GM19372 (cell line): Measurements from ENCODE around the gene PCYT1A.

Experiments used
- ATAC-seq: cut with Tn5 transposase; IDR thresholded peaks from one replicate; pipeline ENCODE4 v1.9.1; 2021; ENCODE audit warnings: mild to moderate bottlenecking, low read depth, moderate library complexity; ENCODE audit not compliant: unreplicated experiment

PCYT1A gene

DNA sequence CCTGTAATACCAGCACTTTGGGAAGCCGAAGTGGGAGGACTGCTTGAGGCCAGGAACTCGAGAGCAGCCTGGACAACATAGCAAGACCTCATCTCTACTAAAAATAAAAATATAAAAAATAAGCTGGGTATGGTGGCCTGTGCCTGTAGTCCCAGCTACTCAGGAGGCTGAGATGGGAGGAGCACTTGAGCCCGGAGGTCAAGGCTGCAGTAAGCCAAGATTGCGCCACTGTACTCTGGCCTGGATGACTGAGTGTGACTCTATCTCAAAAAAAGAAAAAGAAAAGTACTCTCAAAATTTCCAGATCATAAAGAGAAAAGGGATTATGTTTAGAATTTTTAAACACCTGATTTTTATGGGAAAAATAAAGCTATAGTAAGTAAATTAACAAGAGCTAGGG lies 47.1 kb downstream of the PCYT1A start:
- no peak for ATAC-seq

DNA sequence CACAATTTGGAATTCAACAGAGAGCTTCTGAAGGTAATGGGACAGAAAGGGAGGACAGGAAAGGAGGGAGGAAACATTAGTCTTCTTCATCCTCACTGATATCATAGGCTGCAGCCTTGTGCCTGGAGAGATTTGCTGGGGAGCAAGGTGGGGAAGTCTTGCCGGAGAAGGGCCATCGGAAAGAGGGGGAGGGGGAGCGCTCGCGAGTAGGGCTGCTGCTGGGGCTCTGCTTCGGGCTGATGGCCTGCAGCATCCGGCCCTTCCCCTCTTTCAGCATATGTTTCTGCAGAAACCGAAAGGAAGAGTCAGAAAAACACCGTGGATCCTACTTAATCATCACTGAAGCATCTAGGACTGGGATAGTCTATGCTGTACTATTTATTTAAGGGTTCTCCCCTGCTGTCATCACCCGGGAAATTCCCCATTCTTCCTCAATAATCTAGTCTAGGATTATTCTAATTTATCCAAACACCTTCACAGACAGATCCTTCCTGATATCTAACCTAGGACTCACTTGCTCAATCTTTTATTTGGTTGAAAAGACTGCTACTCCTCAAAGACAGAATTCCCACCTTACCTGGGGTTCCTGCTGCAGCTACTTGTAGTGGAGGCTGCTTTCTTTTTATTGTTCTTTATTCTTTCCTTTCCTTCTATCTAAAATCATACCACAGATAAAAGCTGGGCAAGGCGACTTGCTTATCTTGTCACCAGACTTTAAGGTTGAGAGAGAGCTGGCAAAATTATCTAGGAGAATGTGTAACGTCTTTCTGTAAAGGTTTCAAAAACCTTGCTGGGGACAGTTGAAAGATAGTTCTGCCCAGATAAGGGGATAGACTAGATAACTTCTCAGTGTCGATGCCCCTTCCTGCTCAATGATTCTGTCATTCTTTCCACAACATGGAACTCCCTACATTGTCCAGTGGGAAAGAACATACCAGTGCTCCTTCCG lies 48.6 kb downstream of the PCYT1A start:
- ATAC-seq = no peak

DNA sequence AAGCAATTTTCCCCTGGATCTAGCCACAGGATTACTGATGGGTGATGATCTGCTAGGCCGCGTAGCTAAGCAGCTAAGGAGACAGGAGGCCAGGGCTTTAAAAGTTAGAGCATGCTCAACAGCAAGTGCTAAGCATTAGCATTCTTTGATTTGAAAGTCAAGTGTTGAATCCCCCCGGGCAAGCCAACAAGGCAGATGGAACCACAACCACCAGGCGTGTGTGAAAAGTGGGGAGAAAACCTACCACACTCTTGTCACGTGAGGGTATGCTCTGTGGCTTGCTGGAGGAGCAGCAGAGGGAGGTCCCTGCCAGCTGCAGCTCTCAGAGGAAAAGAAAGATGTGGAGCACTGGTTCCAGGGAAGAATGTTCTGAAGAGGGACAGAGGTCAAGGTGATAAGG lies 50.3 kb downstream of the PCYT1A start:
- ATAC-seq = no peak

DNA sequence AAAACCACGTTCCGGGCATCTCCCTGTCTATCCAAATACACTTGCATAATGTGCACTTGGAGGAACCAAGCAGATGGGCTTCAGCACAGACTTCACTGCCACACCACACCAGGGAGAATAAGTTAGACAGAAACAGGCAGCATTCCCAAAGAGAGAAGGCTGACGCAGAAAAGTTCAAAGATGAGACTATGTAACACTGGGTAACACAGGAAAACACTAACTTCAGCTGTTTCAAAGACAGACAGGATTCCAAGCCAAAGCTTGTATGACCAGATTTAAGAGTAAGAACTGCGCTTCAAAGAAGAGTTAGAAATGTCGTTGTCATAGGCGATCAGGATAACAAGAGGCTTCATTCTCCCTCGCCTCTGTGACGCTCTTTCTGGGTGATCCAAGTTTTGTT lies 51.3 kb downstream of the PCYT1A start:
- no peak for ATAC-seq

DNA sequence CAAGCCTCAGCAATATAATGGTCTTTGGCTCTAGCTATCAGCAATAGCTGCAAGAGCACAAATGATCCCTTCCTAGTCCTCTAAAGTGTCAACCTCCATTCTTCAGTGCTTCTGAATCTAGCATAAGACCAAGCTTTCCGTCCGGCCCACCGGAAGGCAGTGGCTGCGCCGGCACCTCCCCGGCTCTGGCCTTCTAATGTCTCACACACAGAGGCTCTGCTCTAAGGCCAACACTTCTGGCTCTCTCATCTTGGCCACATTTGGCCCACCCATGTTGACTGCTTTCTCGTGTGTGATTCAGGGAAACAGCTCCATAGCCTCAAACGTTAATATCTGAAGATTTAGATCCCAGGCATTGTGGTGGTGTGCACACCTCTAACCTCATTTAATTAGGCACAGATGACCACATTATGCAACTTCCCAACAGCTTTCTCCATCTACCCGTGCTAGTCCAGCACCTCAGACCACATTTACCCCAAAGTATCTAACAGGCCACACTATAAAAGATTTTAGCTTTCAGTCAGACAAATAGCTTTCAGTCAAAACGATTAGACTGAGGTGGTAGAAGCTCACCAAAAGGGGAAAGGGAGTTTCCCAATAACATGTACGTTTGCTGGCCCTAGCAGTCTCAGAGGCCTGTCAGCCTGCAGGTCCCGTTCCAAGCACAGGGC lies 51.9 kb downstream of the PCYT1A start:
- no peak for ATAC-seq

DNA sequence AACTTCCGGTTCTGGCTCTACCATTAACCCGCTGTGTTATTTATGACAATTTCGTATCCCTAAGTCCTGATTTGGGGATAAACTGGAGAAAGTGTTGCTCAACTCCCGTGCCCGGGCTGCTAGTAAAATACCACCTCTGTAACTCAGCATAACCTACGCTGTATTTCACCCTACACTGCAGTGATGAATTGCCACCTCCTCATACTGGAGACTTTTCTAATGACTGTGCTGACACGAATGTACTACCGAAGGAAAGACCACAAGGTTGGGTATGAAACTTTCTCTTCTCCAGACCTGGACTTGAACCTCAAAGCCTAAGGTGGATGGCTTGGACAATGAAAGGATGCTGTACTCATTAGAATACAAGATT lies 54.7 kb downstream of the PCYT1A start:
- no peak for ATAC-seq

DNA sequence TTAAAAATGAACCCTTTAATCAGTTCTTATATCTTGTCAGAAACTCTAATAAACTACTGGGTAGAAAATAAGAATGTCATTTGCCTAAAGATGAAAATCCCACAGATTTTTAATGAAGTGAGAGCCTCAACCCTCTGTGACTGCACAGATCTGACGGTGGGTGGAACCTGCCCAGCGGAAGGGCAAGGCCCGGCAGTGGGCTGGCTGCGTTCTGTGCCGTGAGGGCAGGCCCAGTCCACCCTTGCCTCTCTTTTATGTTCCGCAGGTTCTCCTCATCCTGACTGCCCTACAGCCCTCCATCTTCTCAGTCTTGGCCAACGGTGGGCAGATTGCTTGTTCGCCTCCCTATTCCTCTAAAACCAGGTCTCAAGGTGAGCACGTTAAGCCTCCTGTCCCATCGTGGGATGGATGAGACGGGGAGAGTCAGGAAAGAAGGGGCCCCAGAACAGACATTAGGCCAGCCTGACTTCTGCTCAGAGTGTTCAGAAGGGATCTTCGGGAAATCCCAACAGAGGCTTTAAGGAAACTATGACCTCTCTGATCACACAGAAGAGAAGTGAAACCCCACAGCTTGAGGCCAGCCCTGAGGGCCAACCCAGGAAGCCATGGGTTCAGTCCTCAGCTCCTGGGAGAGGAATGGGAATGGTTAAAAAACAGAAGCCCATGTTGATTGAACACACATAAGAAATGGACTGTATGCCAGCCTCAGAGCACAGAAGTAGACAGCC lies 55.2 kb downstream of the PCYT1A start:
- ATAC-seq = no peak

DNA sequence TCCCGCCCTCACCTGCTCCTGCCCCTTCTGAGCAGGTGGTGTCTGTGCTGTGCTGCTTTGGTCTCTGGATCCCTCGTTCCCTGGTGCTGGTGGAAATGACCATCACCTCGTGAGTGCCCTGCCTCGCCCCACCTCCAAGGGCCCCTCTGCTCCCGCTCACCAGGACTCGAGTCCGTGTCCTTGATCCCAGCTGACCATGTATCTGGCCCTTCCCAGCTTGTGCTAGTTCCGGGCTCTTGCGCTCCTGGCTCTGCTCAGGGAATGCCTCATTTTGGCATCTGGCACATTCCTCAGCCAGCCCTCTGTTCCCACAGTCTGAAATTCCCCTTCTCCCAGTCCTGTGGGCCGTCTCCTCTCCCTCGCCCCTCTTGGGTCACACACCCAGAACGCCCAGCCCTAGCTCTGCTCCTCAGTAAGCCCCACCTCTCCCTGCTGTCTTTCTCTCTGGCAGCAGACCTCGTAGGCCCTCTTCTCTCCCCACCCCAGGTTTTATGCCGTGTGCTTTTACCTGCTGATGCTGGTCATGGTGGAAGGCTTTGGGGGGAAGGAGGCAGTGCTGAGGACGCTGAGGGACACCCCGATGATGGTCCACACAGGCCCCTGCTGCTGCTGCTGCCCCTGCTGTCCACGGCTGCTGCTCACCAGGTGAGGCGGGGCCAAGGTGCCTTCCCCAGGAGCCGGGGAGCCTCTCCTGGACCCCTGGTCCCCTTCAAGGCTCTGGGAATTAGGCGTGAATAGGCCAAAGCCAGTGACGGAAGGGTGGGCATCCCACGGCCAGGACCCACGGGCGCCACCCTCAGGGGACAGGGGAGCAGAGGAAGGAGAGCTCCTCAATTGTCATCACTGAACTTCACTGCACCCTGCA lies 59.7 kb downstream of the PCYT1A start:
- no peak for ATAC-seq

DNA sequence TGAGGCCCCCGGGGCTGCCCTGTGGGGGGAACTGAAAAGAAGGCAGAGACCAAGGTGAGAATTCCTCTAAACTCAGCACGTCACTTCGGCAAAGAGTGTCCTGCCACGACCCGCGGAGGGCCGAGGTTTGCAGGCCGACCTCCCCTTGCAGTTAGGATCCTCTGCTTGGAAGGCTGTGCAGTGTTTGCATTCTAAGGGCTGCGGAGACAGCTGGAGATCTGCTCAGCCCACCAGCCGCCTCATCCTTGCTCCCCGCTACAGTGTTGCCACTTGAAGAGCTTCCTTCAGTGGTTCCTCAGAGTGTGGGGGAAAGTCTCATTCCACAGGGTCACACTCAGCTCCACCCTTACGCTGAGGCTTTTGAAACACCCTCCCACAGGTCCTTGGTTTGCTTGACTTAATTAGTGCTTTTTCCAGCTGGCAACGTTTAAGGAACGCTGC lies 60.4 kb downstream of the PCYT1A start:
- ATAC-seq = no peak

DNA sequence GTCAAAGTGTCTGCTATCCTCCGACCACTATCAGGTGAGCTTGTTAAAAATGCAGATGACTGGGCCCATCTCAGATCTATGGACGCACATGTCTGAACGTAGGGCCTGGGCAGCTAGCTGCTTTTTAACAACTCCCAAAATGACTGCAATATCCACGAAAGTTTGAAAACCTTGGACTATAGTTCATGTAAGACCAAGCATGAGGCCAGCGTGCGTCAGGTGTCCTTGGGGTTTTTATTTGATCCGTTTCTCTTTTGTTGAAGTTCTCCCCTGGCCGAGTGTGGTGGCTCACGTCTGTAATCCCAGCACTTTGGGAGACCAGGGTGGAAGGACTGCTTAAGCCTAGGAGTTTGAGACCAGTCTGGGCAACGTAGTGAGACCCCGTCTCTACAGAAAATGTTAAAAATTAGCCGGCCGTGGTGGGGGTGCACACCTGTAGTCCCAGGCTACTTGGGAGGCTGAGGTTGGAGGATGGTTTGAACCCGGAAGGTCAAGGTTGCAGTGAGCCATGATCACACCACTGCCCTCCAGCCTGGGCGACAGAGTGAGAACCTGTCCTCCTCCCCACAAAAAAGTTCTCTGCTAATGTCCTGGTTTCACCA lies 61.7 kb downstream of the PCYT1A start:
- no peak for ATAC-seq

DNA sequence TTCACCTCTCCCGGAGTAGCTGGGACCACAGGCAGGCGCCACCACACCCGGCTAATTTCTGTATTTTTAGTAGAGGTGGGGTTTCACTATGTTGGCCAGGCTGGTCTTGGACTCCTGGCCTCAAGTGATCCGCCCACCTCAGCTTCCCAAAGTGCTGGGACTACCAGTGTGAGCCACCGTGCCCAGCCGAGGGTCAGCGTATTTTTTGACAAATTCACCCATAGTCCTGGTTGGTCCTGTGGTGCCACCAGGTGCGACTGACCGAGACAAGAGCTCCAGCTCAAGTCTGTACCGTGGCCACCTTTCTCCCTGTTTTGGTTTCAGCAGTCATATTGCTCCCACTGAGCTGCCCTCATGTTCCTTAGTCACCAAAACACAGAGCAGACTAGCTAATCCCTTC lies 62.4 kb downstream of the PCYT1A start:
- no peak for ATAC-seq

DNA sequence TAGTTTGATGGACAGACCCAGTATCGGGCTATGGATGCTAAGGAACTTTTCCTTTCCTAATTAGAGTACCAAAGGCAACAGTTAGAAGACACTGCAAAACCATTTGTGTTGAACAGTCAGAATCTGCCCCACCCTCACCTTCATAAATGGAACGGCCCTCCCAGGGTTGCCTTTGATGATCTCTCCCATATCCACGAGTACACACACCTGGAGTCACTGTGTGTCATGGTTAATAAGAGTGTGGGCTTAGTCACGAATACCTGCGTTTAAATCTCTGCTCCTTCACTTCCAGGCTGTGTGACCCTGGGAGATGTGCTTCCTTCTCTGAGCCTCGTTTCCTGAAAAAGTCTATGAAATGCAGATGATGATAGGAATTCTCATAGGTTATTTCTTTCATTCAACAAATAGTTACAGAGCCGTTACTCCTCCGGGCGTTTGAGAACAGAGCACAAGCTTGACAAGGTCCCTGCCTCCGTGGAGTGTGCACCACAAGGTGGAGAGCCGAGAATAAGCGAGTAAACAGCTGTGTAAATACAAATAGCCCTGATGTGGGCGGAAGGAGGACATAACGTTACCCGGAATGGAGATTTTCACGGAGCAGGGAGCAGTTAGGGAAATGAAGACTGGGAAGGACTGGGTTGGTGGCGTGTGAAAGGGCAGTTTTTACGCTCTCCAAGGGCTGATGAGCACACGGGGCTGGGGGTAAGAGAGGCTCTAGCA lies 64.5 kb downstream of the PCYT1A start:
- ATAC-seq = no peak

DNA sequence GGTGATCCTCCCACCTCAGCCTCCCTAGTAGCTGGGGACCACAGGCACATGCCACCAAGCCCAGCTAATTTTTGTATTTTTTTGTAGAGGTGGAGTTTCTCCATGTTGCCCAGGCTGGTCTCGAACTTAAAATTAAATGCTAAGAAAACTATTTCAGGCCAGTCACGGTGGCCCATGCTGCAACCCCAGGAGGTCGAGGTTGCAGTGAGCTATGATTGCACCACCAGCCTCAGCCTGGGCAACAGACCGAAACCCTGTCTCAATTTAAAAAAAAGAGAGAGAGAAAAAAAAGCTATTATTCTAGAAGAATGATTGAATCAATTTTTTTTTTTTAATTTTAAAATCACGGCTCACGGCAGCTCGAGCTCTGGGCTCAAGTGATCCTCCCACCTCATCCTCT lies 66.5 kb downstream of the PCYT1A start:
- no peak for ATAC-seq

DNA sequence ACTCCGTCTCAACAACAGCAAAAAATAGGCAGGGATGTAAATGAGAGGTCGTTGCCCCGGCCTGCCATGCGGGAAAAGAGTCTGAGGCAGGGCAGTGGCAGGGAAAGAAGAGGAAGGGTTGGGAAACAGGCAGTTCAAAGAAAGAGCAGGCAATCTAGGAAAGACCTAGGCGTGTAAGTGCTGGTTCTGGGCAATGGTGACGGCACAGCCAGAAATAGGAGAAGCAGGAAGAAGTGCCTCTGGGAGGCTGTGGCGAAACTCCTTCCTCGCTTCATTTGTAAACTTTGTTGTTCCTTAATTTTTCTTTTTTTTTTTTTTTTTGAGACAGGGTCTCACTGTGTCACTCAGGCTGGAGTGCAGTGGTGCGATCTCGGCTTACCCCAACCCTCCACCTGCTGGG lies 66.9 kb downstream of the PCYT1A start:
- ATAC-seq = no peak

DNA sequence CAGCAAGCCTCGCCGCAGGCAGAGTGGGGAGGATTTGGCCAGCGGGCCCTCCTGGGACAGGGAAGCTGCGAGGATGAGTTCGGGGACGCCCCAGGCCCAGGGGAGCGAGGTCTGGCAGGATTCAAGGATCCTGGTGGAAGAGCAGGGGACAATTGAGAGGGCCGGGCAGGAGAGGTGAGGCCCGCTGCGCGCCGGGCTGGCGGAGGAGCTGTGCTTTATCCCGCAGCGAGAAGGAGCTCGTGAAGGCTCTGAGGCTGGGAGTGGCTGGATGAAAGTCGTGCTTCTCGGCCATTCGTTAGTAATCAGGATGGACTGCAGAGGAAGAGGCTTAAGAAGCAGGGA lies 67.6 kb downstream of the PCYT1A start:
- ATAC-seq = no peak

DNA sequence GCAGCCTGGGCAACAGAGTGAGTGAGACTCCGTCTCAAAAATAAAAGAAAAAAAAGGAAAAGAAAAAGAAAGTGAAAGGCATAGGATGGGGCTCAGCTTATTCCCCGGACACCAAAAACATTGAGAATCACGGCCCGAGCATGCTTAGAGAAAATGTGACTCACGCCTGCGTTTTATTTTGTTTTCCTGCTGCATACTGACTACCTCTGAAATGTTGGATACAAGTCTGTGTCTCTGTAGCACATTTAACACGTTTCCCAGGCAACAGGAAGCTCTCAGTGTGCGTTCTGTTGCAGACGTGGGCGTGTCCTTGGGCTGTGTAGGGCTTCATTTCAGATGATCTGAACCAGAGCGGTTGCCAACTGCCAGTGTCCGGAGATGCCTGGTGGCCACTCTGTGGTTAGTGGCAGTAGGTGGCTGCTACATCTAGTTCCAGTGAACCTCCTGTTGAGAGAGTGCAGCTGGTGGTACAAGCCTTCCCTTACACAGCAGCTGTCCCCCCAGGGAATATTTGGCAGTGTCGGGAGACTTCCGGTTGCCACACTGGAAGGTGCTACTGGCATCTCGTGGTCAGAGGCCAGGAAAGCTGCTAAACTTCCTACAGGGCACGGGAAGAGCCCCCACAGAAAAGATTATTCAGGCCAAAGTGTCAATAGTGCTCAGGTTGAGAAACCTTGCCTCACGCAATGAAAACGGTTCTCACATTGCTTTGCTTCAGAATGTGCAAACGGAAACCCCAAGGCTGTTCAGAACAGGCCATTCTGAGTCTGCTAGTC lies 68.1 kb downstream of the PCYT1A start:
- no peak for ATAC-seq

DNA sequence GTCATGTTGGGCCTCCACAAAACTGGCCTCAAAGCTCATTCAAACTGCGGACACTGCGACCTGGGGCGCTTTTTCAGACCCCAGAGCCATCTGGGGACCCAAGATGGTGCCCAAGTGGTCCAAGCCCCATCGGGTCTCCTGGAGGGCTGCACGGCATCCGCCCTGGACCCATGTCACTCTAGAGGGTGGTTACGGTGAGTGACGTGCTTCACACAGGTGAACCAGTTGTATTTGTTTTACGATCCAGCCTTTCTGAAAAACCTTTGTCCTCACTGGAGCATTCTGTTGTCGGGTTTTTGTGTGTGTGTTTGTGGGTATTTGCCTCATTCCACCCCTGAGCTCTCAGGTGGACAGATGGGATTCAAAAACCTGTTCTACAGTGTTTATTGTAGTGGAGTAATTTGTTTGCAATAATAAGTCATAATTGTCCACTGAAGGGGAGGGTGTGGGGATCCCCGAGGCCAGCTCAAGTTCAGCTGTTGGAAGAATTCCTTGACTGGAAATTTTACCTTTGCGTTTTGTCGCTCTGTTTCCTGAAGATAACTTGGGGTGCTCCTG lies 69.3 kb downstream of the PCYT1A start:
- no peak for ATAC-seq
